ENCODE measurements around the gene FKBP11. TPM values are rescaled to one million over a fixed set of nuclear protein-coding genes. Genes with fewer than 3 reads are reported as not detected.

Gene FKBP11
- total RNA-seq, 1 experiment from 2014 or later = 18.5 TPM

- peak; percentile 90 to 93 (median 92) for TF ChIP-seq CTCF (IDR thresholded peaks at IDR 0.05 in 2 of 3, conservative IDR thresholded peaks at IDR 0.05 in 1 of 3; ENCODE audit: borderline replicate concordance in 1 of 3, insufficient read depth in 1 of 3, low read depth in 2 of 3, low read length in 2 of 3)
- TF ChIP-seq ZNF274 (IDR thresholded peaks at IDR 0.05; ENCODE audit: low read depth, low read length) = no peak
- peak; percentile 84 for TF ChIP-seq RAD21 (IDR thresholded peaks at IDR 0.05; ENCODE audit: low read depth)
- H3K4me1 ChIP-seq (ENCODE audit: control insufficient read depth in 1 of 2, insufficient read depth in 2 of 2, low read length in 2 of 2) = peaks cover 0 to 12% of the 10 kb centered on the region in 2 experiments; a peak in 2 of 4 replicates
- no peaks in the 10 kb centered on the region for H3K9me3 ChIP-seq (ENCODE audit: control insufficient read depth in 1 of 2, insufficient read depth in 1 of 2, low read depth in 1 of 2, low read length in 2 of 2)
- BruUV-seq (replicated peaks) = no TSS peak
- peak; percentile 97 for ATAC-seq
- POLR2A ChIA-PET = interaction anchor here (0.8 to 1.3 kb wide), 3 partner anchors 25 to 67 kb away, joined by 3 to 5 read pairs (median 3); partner anchors contain the start of genes ARF3, DDX23 and RND1
- RAD21 ChIA-PET (ENCODE audit: low non-redundant PET in 1 of 2, low total read pairs in 2 of 2, uncharacterized antibody in 2 of 2, unreplicated experiment in 2 of 2) = interaction anchor here (1.2 to 2.8 kb wide), 3 partner anchors 38 to 98 kb away, joined by 3 to 24 read pairs (median 11); partner anchors contain the start of gene DDX23 (in 1 of the 2)
- peak; percentile 27 for DNase-seq (ENCODE audit: low read depth, low spot score)
- H3K9me2 ChIP-seq (ENCODE audit: insufficient read depth) = no peaks in the 10 kb centered on the region
- H3K27me3 ChIP-seq (ENCODE audit: insufficient read depth, low read length) = peaks cover 3% of the 10 kb centered on the region; the same call in 1 of the 2 replicates
- no peak overlapping the region for H3K27ac ChIP-seq (ENCODE audit: low read depth, low read length)
- no peak overlapping the region for H3K4me3 ChIP-seq (replicated peaks in 1 of 2; ENCODE audit: low read depth in 1 of 2, low read length in 2 of 2)
- H4K20me1 ChIP-seq (ENCODE audit: insufficient read depth) = no peaks in the 10 kb centered on the region
- H2AFZ ChIP-seq (ENCODE audit: low read depth, low read length, poor library complexity, severe bottlenecking) = peak overlapping the region; percentile 89
- H3K4me2 ChIP-seq (ENCODE audit: low read length) = peak overlapping the region; percentile 54
- intact Hi-C loops (cut with micrococcal nuclease) = loop anchor here (1.0 kb wide), 1 partner anchor 38 kb away; no protein-coding TSS in a partner anchor
- H3K36me3 ChIP-seq (ENCODE audit: control insufficient read depth in 1 of 2, insufficient read depth in 2 of 2, low read length in 2 of 2) = no peaks in the 10 kb centered on the region
- no peaks in the 10 kb centered on the region for H3K79me2 ChIP-seq (ENCODE audit: insufficient read depth, low read length)
- CTCF ChIA-PET = interaction anchor here (0.8 to 3.6 kb wide), 12 partner anchors 10 to 97 kb away, joined by 3 to 80 read pairs (median 6); partner anchors contain the start of gene DDX23
- H3K9ac ChIP-seq (ENCODE audit: low read length) = no peak overlapping the region
Observed at GRCh38 chr12:48890657-48891418, 34.5 kb downstream of the FKBP11 start.
